ENCODE data around the gene TEKT5. TPM values are rescaled to one million over a fixed set of nuclear protein-coding genes. Genes with fewer than 3 reads are reported as not detected.

TEKT5 gene
- total and polyA plus RNA-seq, 9 donors = 0.13 to 0.39 (median 0.16) TPM; not detected in 4

- H3K27me3 ChIP-seq (ENCODE audit: control insufficient read depth, insufficient read depth, low read length) = no peaks in the 10 kb centered on the region
- H3K27ac ChIP-seq (ENCODE audit: low read length) = no peak overlapping the region
- DNase-seq = no peak
- WGBS (ENCODE audit: insufficient coverage) = 74% methylated on average over 4 of the region's 6 CpGs
- H3K36me3 ChIP-seq (ENCODE audit: control insufficient read depth, insufficient read depth, low read length) = no peaks in the 10 kb centered on the region
- H3K9me3 ChIP-seq (replicated peaks; ENCODE audit: control insufficient read depth, low read depth, low read length) = no peaks in the 10 kb centered on the region
- peaks cover 31% of the 10 kb centered on the region for H3K4me1 ChIP-seq (ENCODE audit: control insufficient read depth, insufficient read depth, low read length)
- H3K4me3 ChIP-seq (ENCODE audit: low read length) = no peak overlapping the region
These were observed 82.0 kb downstream of the TEKT5 start for GRCh38 chr16:10612649-10613179.

GRCh38 chr16:10611825-10612342, 82.8 kb downstream of the TEKT5 start:
- Histone ChIP-seq H3K4me1 (ENCODE audit: control insufficient read depth, insufficient read depth, low read length) (peaks cover 22% of the 10 kb centered on the region), H3K9me3 (replicated peaks; ENCODE audit: control insufficient read depth, low read depth, low read length) (no peaks in the 10 kb centered on the region), H3K27ac (ENCODE audit: low read length) (no peak overlapping the region), H3K4me3 (ENCODE audit: low read length) (no peak overlapping the region), H3K36me3 (ENCODE audit: control insufficient read depth, insufficient read depth, low read length) (no peaks in the 10 kb centered on the region), H3K27me3 (ENCODE audit: control insufficient read depth, insufficient read depth, low read length) (no peaks in the 10 kb centered on the region)
- WGBS (ENCODE audit: insufficient coverage) = 58% methylated on average over 2 of the region's 6 CpGs
- no peak for DNase-seq

- H3K4me3 ChIP-seq (ENCODE audit: low read length) = no peak overlapping the region
- peaks cover 18% of the 10 kb centered on the region for H3K4me1 ChIP-seq (ENCODE audit: control insufficient read depth, insufficient read depth, low read length)
- 62% methylated on average over 7 of the region's 13 CpGs for WGBS (ENCODE audit: insufficient coverage)
- H3K27ac ChIP-seq (ENCODE audit: low read length) = no peak overlapping the region
- H3K36me3 ChIP-seq (ENCODE audit: control insufficient read depth, insufficient read depth, low read length) = no peaks in the 10 kb centered on the region
- H3K9me3 ChIP-seq (replicated peaks; ENCODE audit: control insufficient read depth, low read depth, low read length) = no peaks in the 10 kb centered on the region
- peaks cover 2% of the 10 kb centered on the region for H3K27me3 ChIP-seq (ENCODE audit: control insufficient read depth, insufficient read depth, low read length)
- DNase-seq = no peak
These were observed 84.1 kb downstream of the TEKT5 start for GRCh38 chr16:10610499-10611184.

- Histone ChIP-seq H3K4me3 (ENCODE audit: low read length) (no peak overlapping the region), H3K27me3 (ENCODE audit: control insufficient read depth, insufficient read depth, low read length) (peaks cover 2% of the 10 kb centered on the region), H3K4me1 (ENCODE audit: control insufficient read depth, insufficient read depth, low read length) (peaks cover 18% of the 10 kb centered on the region), H3K27ac (ENCODE audit: low read length) (peak overlapping the region; percentile 86), H3K36me3 (ENCODE audit: control insufficient read depth, insufficient read depth, low read length) (no peaks in the 10 kb centered on the region), H3K9me3 (replicated peaks; ENCODE audit: control insufficient read depth, low read depth, low read length) (no peaks in the 10 kb centered on the region)
- DNase-seq = peak; percentile 89
- WGBS (ENCODE audit: insufficient coverage) = 60% methylated on average over 4 of the region's 7 CpGs
These were observed 85.3 kb downstream of the TEKT5 start for GRCh38 chr16:10609402-10609774.

- peak; percentile 95 for DNase-seq
- H3K27ac ChIP-seq (ENCODE audit: low read length) = peak overlapping the region; percentile 86
These were observed 85.9 kb downstream of the TEKT5 start for GRCh38 chr16:10608687-10609401.

GRCh38 chr16:10607157-10607556, 87.6 kb downstream of the TEKT5 start:
- peaks cover 2% of the 10 kb centered on the region for H3K27me3 ChIP-seq (ENCODE audit: control insufficient read depth, insufficient read depth, low read length)
- H3K27ac ChIP-seq (ENCODE audit: low read length) = no peak overlapping the region
- H3K4me3 ChIP-seq (ENCODE audit: low read length) = no peak overlapping the region
- peaks cover 4% of the 10 kb centered on the region for H3K9me3 ChIP-seq (replicated peaks; ENCODE audit: control insufficient read depth, low read depth, low read length)
- no peak for DNase-seq
- WGBS (ENCODE audit: insufficient coverage) = no CpG with 5 or more reads among the region's 3 CpGs
- H3K4me1 ChIP-seq (ENCODE audit: control insufficient read depth, insufficient read depth, low read length) = peaks cover 16% of the 10 kb centered on the region
- H3K36me3 ChIP-seq (ENCODE audit: control insufficient read depth, insufficient read depth, low read length) = no peaks in the 10 kb centered on the region

More at GRCh38 chr16:10608687-10609401, 85.9 kb downstream of the TEKT5 start:
- H3K27me3 ChIP-seq (ENCODE audit: control insufficient read depth, insufficient read depth, low read length) = peaks cover 2% of the 10 kb centered on the region
- H3K4me3 ChIP-seq (ENCODE audit: low read length) = no peak overlapping the region
- peaks cover 3% of the 10 kb centered on the region for H3K9me3 ChIP-seq (replicated peaks; ENCODE audit: control insufficient read depth, low read depth, low read length)
- 22% methylated on average over 5 of the region's 11 CpGs for WGBS (ENCODE audit: insufficient coverage)
- no peaks in the 10 kb centered on the region for H3K36me3 ChIP-seq (ENCODE audit: control insufficient read depth, insufficient read depth, low read length)
- peaks cover 18% of the 10 kb centered on the region for H3K4me1 ChIP-seq (ENCODE audit: control insufficient read depth, insufficient read depth, low read length)

GRCh38 chr16:10606607-10607006, 88.1 kb downstream of the TEKT5 start:
- Histone ChIP-seq H3K4me1 (ENCODE audit: control insufficient read depth, insufficient read depth, low read length) (peaks cover 22% of the 10 kb centered on the region), H3K4me3 (ENCODE audit: low read length) (no peak overlapping the region), H3K36me3 (ENCODE audit: control insufficient read depth, insufficient read depth, low read length) (no peaks in the 10 kb centered on the region), H3K27me3 (ENCODE audit: control insufficient read depth, insufficient read depth, low read length) (peaks cover 2% of the 10 kb centered on the region), H3K9me3 (replicated peaks; ENCODE audit: control insufficient read depth, low read depth, low read length) (peaks cover 4% of the 10 kb centered on the region), H3K27ac (ENCODE audit: low read length) (no peak overlapping the region)
- no peak for DNase-seq
- WGBS (ENCODE audit: insufficient coverage) = 40% methylated on average over 3 of the region's 6 CpGs

- Histone ChIP-seq H3K4me1 (ENCODE audit: control insufficient read depth, insufficient read depth, low read length) (peaks cover 30% of the 10 kb centered on the region), H3K27me3 (ENCODE audit: control insufficient read depth, insufficient read depth, low read length) (peaks cover 2% of the 10 kb centered on the region), H3K4me3 (ENCODE audit: low read length) (no peak overlapping the region), H3K27ac (ENCODE audit: low read length) (no peak overlapping the region), H3K9me3 (replicated peaks; ENCODE audit: control insufficient read depth, low read depth, low read length) (peaks cover 4% of the 10 kb centered on the region), H3K36me3 (ENCODE audit: control insufficient read depth, insufficient read depth, low read length) (no peaks in the 10 kb centered on the region)
- no peak for DNase-seq
- no CpG with 5 or more reads among the region's 3 CpGs for WGBS (ENCODE audit: insufficient coverage)
These were observed 89.1 kb downstream of the TEKT5 start for GRCh38 chr16:10605636-10606035.

GRCh38 chr16:10601444-10602408, 93.0 kb downstream of the TEKT5 start:
- H3K36me3 ChIP-seq (ENCODE audit: control insufficient read depth, insufficient read depth, low read length) = no peaks in the 10 kb centered on the region
- H3K4me1 ChIP-seq (ENCODE audit: control insufficient read depth, insufficient read depth, low read length) = peaks cover 34% of the 10 kb centered on the region
- H3K27me3 ChIP-seq (ENCODE audit: control insufficient read depth, insufficient read depth, low read length) = peaks cover 2% of the 10 kb centered on the region
- H3K4me3 ChIP-seq (ENCODE audit: low read length) = no peak overlapping the region
- H3K9me3 ChIP-seq (replicated peaks; ENCODE audit: control insufficient read depth, low read depth, low read length) = peaks cover 4% of the 10 kb centered on the region
- WGBS (ENCODE audit: insufficient coverage) = 59% methylated on average over 11 of the region's 13 CpGs
- peak; percentile 52 for DNase-seq
- peak overlapping the region; percentile 74 for H3K27ac ChIP-seq (ENCODE audit: low read length)
